GM12878 (cell line): ENCODE measurements around the gene TTC22. TPM values are rescaled to one million over a fixed set of nuclear protein-coding genes. Genes with fewer than 3 reads are reported as not detected.

Source experiments
- ATAC-seq: fragments of 200-7000 bp; cut with Tn5 transposase; 3 replicates; pipeline ENCODE4 v1.9.1; 2020; ENCODE audit warnings: mild to moderate bottlenecking, moderate library complexity
- BruUV-seq: library from RNA; stranded (reverse); fragments of 400-500 nt; replicated peaks from 2 replicates; lab custom pipeline; 2021; lab: Mats Ljungman, UMichigan
- CTCF ChIA-PET: fragments of 300-600 bp; sonication (Branson Sonifier 250); formaldehyde crosslinking; extraction: SDS; loops from one replicate; lab custom pipeline; 2021; ENCODE audit warnings: inconsistent platforms; lab: Yijun Ruan, JAX
- POLR2A ChIA-PET: fragments of 350-600 bp; formaldehyde crosslinking; extraction: SDS; loops from one replicate; lab custom pipeline; 2021; ENCODE audit warnings: inconsistent platforms; lab: Charles Lee
- RAD21 ChIA-PET: fragments of 300-600 bp; sonication (Branson Sonifier 250); formaldehyde crosslinking; loops from one replicate; lab custom pipeline; 2023; ENCODE audit warnings: antibody characterized with exemption; ENCODE audit not compliant: unreplicated experiment; lab: Charles Lee
- SMC1A ChIA-PET: fragments of 300-600 bp; sonication (Branson Sonifier 250); formaldehyde crosslinking; loops from one replicate; lab custom pipeline; 2023; ENCODE audit not compliant: unreplicated experiment, uncharacterized antibody; lab: Charles Lee
- DNase-seq: peaks from one replicate; pipeline ENCODE4 v3.0.0-alpha.2; 2011; ENCODE audit warnings: low read depth, low spot score
- FAIRE-seq: peaks from 3 replicates; lab custom pipeline; 2011; peaks lifted over from hg19 to GRCh38; lab: Jason Lieb, UNC
- H2AFZ ChIP-seq: 2 replicates; pipeline ENCODE4 v1.6.0; 2011; ENCODE audit warnings: low read depth, low read length, control low read depth; ENCODE audit not compliant: control insufficient read depth
- H3K27ac ChIP-seq: 2 replicates; pipeline ENCODE4 v1.5.1; 2011; ENCODE audit warnings: control low read depth; ENCODE audit not compliant: control insufficient read depth, insufficient read depth
- H3K27me3 ChIP-seq, 2 experiments: replicated peaks in 1 of 2; 2 replicates each; pipeline versions ENCODE4 v1.6.0 to v1.6.1; 2011; ENCODE audit warnings: low read length in 1 of 2; ENCODE audit not compliant: control insufficient read depth in 2 of 2, insufficient read depth in 2 of 2
- H3K36me3 ChIP-seq, 2 experiments: 2 replicates each; pipeline ENCODE4 v1.5.1; 2011; ENCODE audit warnings: low read length in 1 of 2; ENCODE audit not compliant: control insufficient read depth in 2 of 2, insufficient read depth in 2 of 2
- H3K4me1 ChIP-seq: 2 replicates; pipeline ENCODE4 v1.6.1; 2011; ENCODE audit warnings: mild to moderate bottlenecking, low read length, moderate library complexity, mixed read lengths; ENCODE audit not compliant: control insufficient read depth, insufficient read depth
- H3K4me2 ChIP-seq: 2 replicates; pipeline ENCODE4 v1.6.0; 2011; ENCODE audit warnings: control low read depth; ENCODE audit not compliant: control insufficient read depth, insufficient read depth
- H3K4me3 ChIP-seq: fragments of 200-600 bp; sonication (generic); 2 replicates; pipeline ENCODE4 v1.5.1; 2016
- H3K79me2 ChIP-seq: 2 replicates; pipeline ENCODE4 v1.6.0; 2011; ENCODE audit warnings: low read length; ENCODE audit not compliant: control insufficient read depth, insufficient read depth
- H3K9ac ChIP-seq: 2 replicates; pipeline ENCODE4 v1.8.0; 2011; ENCODE audit warnings: low read length, control low read depth, mixed read lengths; ENCODE audit not compliant: control insufficient read depth, insufficient read depth
- H3K9me3 ChIP-seq: replicated peaks from 3 replicates; pipeline ENCODE4 v1.5.1; 2011; ENCODE audit warnings: mild to moderate bottlenecking, low read length; ENCODE audit not compliant: control insufficient read depth, insufficient read depth
- H4K20me1 ChIP-seq: 2 replicates; pipeline ENCODE4 v1.6.0; 2011; ENCODE audit not compliant: control insufficient read depth, insufficient read depth
- BMI1 ChIP-seq: fragments of 450-650 bp; IDR thresholded peaks from 2 replicates; pipeline ENCODE4 v1.6.1; 2016; ENCODE audit warnings: mild to moderate bottlenecking, moderate library complexity, borderline replicate concordance
- ESRRA ChIP-seq: IDR thresholded peaks from 2 replicates; pipeline ENCODE4 v1.6.1; 2012; ENCODE audit warnings: mild to moderate bottlenecking, low read length, improper control_type of control experiment
- FOXK2 ChIP-seq: fragments of 450-650 bp; IDR thresholded peaks from 2 replicates; pipeline ENCODE4 v1.6.1; 2017; ENCODE audit warnings: mild to moderate bottlenecking, moderate library complexity
- GABPA ChIP-seq: IDR thresholded peaks from 2 replicates; pipeline ENCODE4 v1.6.1; 2014; ENCODE audit warnings: antibody characterized with exemption, low read depth, mild to moderate bottlenecking, inconsistent platforms
- MEF2A ChIP-seq: IDR thresholded peaks from 2 replicates; pipeline ENCODE4 v1.6.1; 2011; ENCODE audit warnings: low read depth, mild to moderate bottlenecking, low read length, moderate library complexity; ENCODE audit not compliant: insufficient read depth
- MTA2 ChIP-seq: fragments of 450-650 bp; IDR thresholded peaks from 2 replicates; pipeline ENCODE4 v1.6.1; 2016; ENCODE audit warnings: low read depth, mild to moderate bottlenecking, moderate library complexity
- MTA3 ChIP-seq: IDR thresholded peaks from 2 replicates; pipeline ENCODE4 v1.6.1; 2012; ENCODE audit warnings: low read length, inconsistent platforms, borderline replicate concordance
- MYB ChIP-seq: fragments of 150-350 bp; IDR thresholded peaks from 2 replicates; pipeline ENCODE4 v1.6.1; 2014; ENCODE audit warnings: mild to moderate bottlenecking, low read depth, low read length, borderline replicate concordance
- NR2C1 ChIP-seq: fragments of 450-650 bp; IDR thresholded peaks from 2 replicates; pipeline ENCODE4 v1.6.1; 2017; ENCODE audit warnings: antibody characterized with exemption, mild to moderate bottlenecking, moderate library complexity
- PML ChIP-seq: IDR thresholded peaks from 2 replicates; pipeline ENCODE4 v1.6.1; 2012; ENCODE audit warnings: low read length, inconsistent platforms
- SIN3A ChIP-seq: IDR thresholded peaks from 2 replicates; pipeline ENCODE4 v1.6.1; 2012; ENCODE audit warnings: low read depth, low read length, improper control_type of control experiment
- SREBF1 ChIP-seq: IDR thresholded peaks from 2 replicates; pipeline ENCODE4 v1.6.1; 2012; ENCODE audit warnings: mild to moderate bottlenecking, low read length
- TARDBP ChIP-seq: IDR thresholded peaks from 2 replicates; pipeline ENCODE4 v1.6.1; 2016; ENCODE audit warnings: borderline replicate concordance
- WGBS: methylation state at CpG from one replicate; pipeline ENCODE4 v1.1.6; 2016; ENCODE audit warnings: low lambda C conversion rate; ENCODE audit not compliant: insufficient replicate concordance, insufficient coverage; ENCODE audit errors: missing lambda C conversion rate; 5-methylcytosine and 5-hydroxymethylcytosine counted together
- in situ Hi-C: fragments of 300-500 bp; cut with MboI; formaldehyde crosslinking; loops from 9 replicates; pipeline ENCODE4 v1.14.3; 2018; ENCODE audit warnings: mixed read lengths
- intact Hi-C: fragments of 100-400 bp; cut with micrococcal nuclease; formaldehyde crosslinking; loops from one replicate; pipeline ENCODE4 v1.14.2; 2022; ENCODE audit not compliant: unreplicated experiment
- polyA plus RNA-seq, 11 experiments: library from polyadenylated mRNA; depleted of rRNA in 4 of 11; unstranded in 6 of 11; stranded (reverse) in 5 of 11; fragments of >200 nt; fragmentation: Nextera tagmentation in 4 of 11; fragmentation: Illumina TruSeq in 1 of 11; extraction: Ambion mirVana in 4 of 11; extraction: Trizol in 1 of 11; gene quantifications; 1 replicate in 1 of 11; 2 replicates in 10 of 11; pipeline versions ENCODE4 v1.2.1 to v1.2.3, GENCODE V29; 2011 to 2016; ENCODE audit warnings: inconsistent platforms in 2 of 11, missing spikeins in 2 of 11, low read depth in 1 of 11
- total RNA-seq, 4 experiments: library from RNA; depleted of rRNA in 3 of 4; stranded (reverse); fragments of >200 nt in 3 of 4; fragmentation: Illumina TruSeq in 1 of 4; extraction: Trizol in 1 of 4; gene quantifications; 2 replicates each; pipeline versions ENCODE4 v1.2.1 to v1.2.3, GENCODE V29; 2013 to 2021
- TF ChIP-seq, protein P1 (sequence below): fragments of 450-650 bp; IDR thresholded peaks from 2 replicates; pipeline ENCODE4 v1.6.1; 2017; ENCODE audit warnings: low read depth, mild to moderate bottlenecking, moderate library complexity
- TF ChIP-seq, protein P2 (sequence below): fragments of 150-350 bp; IDR thresholded peaks from 2 replicates; pipeline ENCODE4 v1.6.1; 2014; ENCODE audit warnings: mild to moderate bottlenecking, low read depth, low read length
- TF ChIP-seq, protein P3 (sequence below): fragments of 450-650 bp; IDR thresholded peaks from 2 replicates; pipeline ENCODE4 v1.6.1; 2016; ENCODE audit warnings: mild to moderate bottlenecking

TTC22 gene
- total and polyA plus RNA-seq, 10 of the 15 experiments (the other 5 are each of a cell fraction or from before 2014, with no cell fraction given) = 0.64 to 5.1 (median 1.9) TPM

DNA sequence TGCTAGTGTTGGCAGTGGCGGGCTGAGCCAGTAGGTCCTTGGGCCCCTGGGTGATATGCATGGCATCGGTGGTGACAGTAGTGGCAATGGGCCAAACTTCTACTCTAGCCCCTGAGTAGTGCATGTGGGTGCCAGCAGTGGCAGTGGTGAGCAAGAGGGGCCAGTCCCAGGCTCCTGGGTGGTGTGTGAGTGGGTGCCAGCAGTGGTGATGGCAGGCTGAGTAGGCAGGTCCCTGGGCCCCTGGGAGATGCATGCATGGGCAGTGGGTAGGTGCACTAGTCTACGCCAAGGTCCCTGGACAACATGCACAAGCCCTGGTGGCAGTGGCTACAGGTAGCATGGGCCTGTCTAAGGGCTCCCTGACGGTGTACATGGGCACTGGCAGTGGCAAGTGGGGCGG is 24.6 kb upstream of the TTC22 start (continued):
- TF ChIP-seq, protein P1, sequence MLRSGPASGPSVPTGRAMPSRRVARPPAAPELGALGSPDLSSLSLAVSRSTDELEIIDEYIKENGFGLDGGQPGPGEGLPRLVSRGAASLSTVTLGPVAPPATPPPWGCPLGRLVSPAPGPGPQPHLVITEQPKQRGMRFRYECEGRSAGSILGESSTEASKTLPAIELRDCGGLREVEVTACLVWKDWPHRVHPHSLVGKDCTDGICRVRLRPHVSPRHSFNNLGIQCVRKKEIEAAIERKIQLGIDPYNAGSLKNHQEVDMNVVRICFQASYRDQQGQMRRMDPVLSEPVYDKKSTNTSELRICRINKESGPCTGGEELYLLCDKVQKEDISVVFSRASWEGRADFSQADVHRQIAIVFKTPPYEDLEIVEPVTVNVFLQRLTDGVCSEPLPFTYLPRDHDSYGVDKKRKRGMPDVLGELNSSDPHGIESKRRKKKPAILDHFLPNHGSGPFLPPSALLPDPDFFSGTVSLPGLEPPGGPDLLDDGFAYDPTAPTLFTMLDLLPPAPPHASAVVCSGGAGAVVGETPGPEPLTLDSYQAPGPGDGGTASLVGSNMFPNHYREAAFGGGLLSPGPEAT = no peak
- TF ChIP-seq MTA2 (no peak), SREBF1 (no peak), SIN3A (no peak), MYB (no peak), ESRRA (no peak), MTA3 (no peak), BMI1 (no peak)
- TF ChIP-seq, protein P2, sequence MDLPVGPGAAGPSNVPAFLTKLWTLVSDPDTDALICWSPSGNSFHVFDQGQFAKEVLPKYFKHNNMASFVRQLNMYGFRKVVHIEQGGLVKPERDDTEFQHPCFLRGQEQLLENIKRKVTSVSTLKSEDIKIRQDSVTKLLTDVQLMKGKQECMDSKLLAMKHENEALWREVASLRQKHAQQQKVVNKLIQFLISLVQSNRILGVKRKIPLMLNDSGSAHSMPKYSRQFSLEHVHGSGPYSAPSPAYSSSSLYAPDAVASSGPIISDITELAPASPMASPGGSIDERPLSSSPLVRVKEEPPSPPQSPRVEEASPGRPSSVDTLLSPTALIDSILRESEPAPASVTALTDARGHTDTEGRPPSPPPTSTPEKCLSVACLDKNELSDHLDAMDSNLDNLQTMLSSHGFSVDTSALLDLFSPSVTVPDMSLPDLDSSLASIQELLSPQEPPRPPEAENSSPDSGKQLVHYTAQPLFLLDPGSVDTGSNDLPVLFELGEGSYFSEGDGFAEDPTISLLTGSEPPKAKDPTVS = no peak

DNA sequence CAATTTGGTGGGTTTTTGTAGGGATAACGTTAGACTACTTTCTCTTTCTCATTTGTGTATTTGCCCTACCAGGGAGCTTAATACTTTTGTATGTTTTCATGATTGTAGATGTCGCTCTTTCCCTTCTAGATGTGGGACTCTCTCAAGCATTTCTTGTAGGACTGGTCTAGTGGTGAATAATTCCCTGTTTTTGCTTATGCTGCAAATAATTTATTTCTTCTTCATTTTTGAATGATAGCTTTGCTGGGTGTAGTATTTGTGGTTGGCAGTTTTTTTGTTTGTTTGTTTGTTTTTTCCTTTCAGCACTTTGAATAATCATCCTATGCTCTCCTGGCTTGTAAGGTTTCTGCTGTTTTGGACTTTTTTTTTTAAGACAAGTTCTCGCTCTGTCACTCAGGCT is 22.5 kb upstream of the TTC22 start:
- ChIA-PET CTCF (interaction anchor here (1.0 kb wide), 1 partner anchor 22 kb away, joined by 3 read pairs; the partner anchor contains the start of gene TTC22), RAD21 (no interaction called here)
- ATAC-seq (no peak), DNase-seq (no peak)
- Histone ChIP-seq H3K4me2 (no peak overlapping the region), H3K27ac (no peak overlapping the region), H2AFZ (no peak overlapping the region), H3K9ac (no peak overlapping the region), H4K20me1 (no peaks in the 10 kb centered on the region)
- TF ChIP-seq MEF2A = no peak
- no peak for TF ChIP-seq NR2C1
- no peak for TF ChIP-seq GABPA
- TF ChIP-seq, protein P3, sequence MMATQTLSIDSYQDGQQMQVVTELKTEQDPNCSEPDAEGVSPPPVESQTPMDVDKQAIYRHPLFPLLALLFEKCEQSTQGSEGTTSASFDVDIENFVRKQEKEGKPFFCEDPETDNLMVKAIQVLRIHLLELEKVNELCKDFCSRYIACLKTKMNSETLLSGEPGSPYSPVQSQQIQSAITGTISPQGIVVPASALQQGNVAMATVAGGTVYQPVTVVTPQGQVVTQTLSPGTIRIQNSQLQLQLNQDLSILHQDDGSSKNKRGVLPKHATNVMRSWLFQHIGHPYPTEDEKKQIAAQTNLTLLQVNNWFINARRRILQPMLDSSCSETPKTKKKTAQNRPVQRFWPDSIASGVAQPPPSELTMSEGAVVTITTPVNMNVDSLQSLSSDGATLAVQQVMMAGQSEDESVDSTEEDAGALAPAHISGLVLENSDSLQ = no peak
- no peak for TF ChIP-seq PML
- TF ChIP-seq TARDBP = no peak
- TF ChIP-seq FOXK2 = no peak
- TF ChIP-seq, all 136 proteins: peak for 0
- ChIA-PET POLR2A (no interaction called here), SMC1A (no interaction called here)
- H3K9me3 ChIP-seq = no peaks in the 10 kb centered on the region; the same call in 2 of the 3 replicates
- 14% methylated on average over 3 of the region's 3 CpGs for WGBS
- H3K27me3 ChIP-seq = no peaks in the 10 kb centered on the region
- H3K79me2 ChIP-seq = no peaks in the 10 kb centered on the region
- H3K4me1 ChIP-seq = no peaks in the 10 kb centered on the region
- no peak overlapping the region for H3K4me3 ChIP-seq
- FAIRE-seq = no peak
- in situ Hi-C loops = no loop called here
- no TSS peak for BruUV-seq
- intact Hi-C loops = no loop called here
- no peaks in the 10 kb centered on the region for H3K36me3 ChIP-seq
